Gastrocnemius medialis (tissue), 4 donors: ENCODE data around the gene TCEA2. TPM values are rescaled to one million over a fixed set of nuclear protein-coding genes. Genes with fewer than 3 reads are reported as not detected.
A peak's percentile ranks its signal among the peaks of the same experiment; 100 is the strongest.

ENCODE experiments used
- ATAC-seq, 2 donors: fragments of 150-250 bp; one replicate each; pipeline ENCODE4 v1.9.1; 2016
- DNase-seq, 2 donors: peaks; one replicate each; pipeline ENCODE4 v3.0.0-alpha.2; 2019
- H3K27ac ChIP-seq, 4 donors: fragments of 200-600 bp; sonication (generic); 1 replicate in 1 of 4; 2 replicates in 3 of 4; pipeline ENCODE4 v1.5.1; 2016 to 2018; ENCODE audit warnings: mild to moderate bottlenecking in 2 of 4, moderate library complexity in 1 of 4
- H3K27me3 ChIP-seq, 3 donors: fragments of 200-600 bp; sonication (generic) in 2 of 3; 1 replicate in 1 of 3; 2 replicates in 2 of 3; pipeline versions ENCODE4 v1.5.1 to v1.6.0; 2016 to 2019; ENCODE audit warnings: mild to moderate bottlenecking in 1 of 3, moderate library complexity in 1 of 3
- H3K36me3 ChIP-seq, 2 donors: fragments of 200-600 bp; sonication (generic) in 1 of 2; one replicate each; pipeline ENCODE4 v1.5.1; 2017 to 2018
- H3K4me1 ChIP-seq, 2 donors: fragments of 200-600 bp; sonication (generic) in 1 of 2; one replicate each; pipeline ENCODE4 v1.5.1; 2016 to 2017; ENCODE audit warnings: mild to moderate bottlenecking in 2 of 2
- H3K4me3 ChIP-seq, 4 donors: fragments of 200-600 bp; sonication (generic) in 3 of 4; 1 replicate in 1 of 4; 2 replicates in 3 of 4; pipeline ENCODE4 v1.5.1; 2016 to 2019; ENCODE audit warnings: mild to moderate bottlenecking in 2 of 4
- H3K9me3 ChIP-seq, 3 donors: fragments of 200-600 bp; sonication (generic) in 2 of 3; 1 replicate in 1 of 3; 2 replicates in 2 of 3; pipeline ENCODE4 v1.5.1; 2016 to 2019
- CTCF ChIP-seq, 5 experiments: fragments of 450-650 bp in 3 of 5; fragments of 200-600 bp in 2 of 5; sonication (generic) in 2 of 5; IDR thresholded peaks in 4 of 5; conservative IDR thresholded peaks in 1 of 5; 1 replicate in 4 of 5; 2 replicates in 1 of 5; pipeline ENCODE4 v1.5.1; 2016 to 2019; ENCODE audit warnings: antibody characterized with exemption in 5 of 5, mild to moderate bottlenecking in 3 of 5, moderate library complexity in 3 of 5
- POLR2A ChIP-seq, 2 donors: fragments of 450-650 bp; IDR thresholded peaks; one replicate each; pipeline ENCODE4 v1.6.1; 2017; ENCODE audit warnings: antibody characterized with exemption in 2 of 2, mild to moderate bottlenecking in 2 of 2, moderate library complexity in 2 of 2
- in situ Hi-C, 4 donors: fragments of 200-750 bp; cut with MboI; loops; one replicate each; pipeline versions ENCODE4 v1.15.0 to v1.8.0; 2017; ENCODE audit warnings: low sequenced_read_pairs in 4 of 4
- intact Hi-C: fragments of 100-400 bp; cut with DNase I; formaldehyde crosslinking; loops from one replicate; pipeline ENCODE4 v1.15.1; 2023; ENCODE audit warnings: low total_unique reads
- total RNA-seq, 4 donors: library from RNA; depleted of rRNA; stranded (reverse); fragments of >200 nt; gene quantifications; one replicate each; pipeline versions ENCODE4 v1.1.0 to v1.2.3, GENCODE V29; 2016

The TCEA2 gene
- total RNA-seq, 4 donors from 2014 or later: 8.4 to 21.0 (median 8.8) TPM

GRCh38 chr20:64049060-64049877, 13.7 kb upstream of the TCEA2 start, which contains the start of gene SOX18:
SOX18 (minus strand) TSS chr20:64049639; CDS start chr20:64049516, 123 bp downstream.
- peak within 1 kb of the TSS; percentile 25 to 54 (median 38) for H3K4me3 ChIP-seq
- no peaks in the 10 kb centered on the region for H3K36me3 ChIP-seq
- DNase-seq (no peak), ATAC-seq (no peak)
- intact Hi-C loops (no loop called here), in situ Hi-C loops (no loop called here)
- no peaks in the 10 kb centered on the region for H3K9me3 ChIP-seq
- TF ChIP-seq POLR2A (IDR thresholded peaks at IDR 0.05) (peak in 1 of 2 donors; percentile 12), CTCF (IDR thresholded peaks at IDR 0.05 in 4 of 5, conservative IDR thresholded peaks at IDR 0.05 in 1 of 5) (no peak)
- H3K27ac ChIP-seq: peak within 1 kb of the TSS; percentile 71 to 83 (median 76)
- no peaks in the 10 kb centered on the region for H3K4me1 ChIP-seq
- H3K27me3 ChIP-seq: peaks cover 33 to 44% (median 43%) of the 10 kb centered on the region in 3 donors

GRCh38 chr20:64049878-64050260, 13.1 kb upstream of the TCEA2 start:
- Histone ChIP-seq H3K4me1 (no peaks in the 10 kb centered on the region), H3K27ac (peak overlapping the region; percentile 71 to 83 (median 76)), H3K27me3 (peaks cover 29 to 40% (median 39%) of the 10 kb centered on the region in 3 donors), H3K36me3 (no peaks in the 10 kb centered on the region), H3K9me3 (no peaks in the 10 kb centered on the region), H3K4me3 (peak overlapping the region; percentile 25 to 54 (median 38))
- no peak for TF ChIP-seq POLR2A (IDR thresholded peaks at IDR 0.05)
- no peak for TF ChIP-seq CTCF (IDR thresholded peaks at IDR 0.05 in 4 of 5, conservative IDR thresholded peaks at IDR 0.05 in 1 of 5)
- ATAC-seq (no peak), DNase-seq (no peak)
- intact Hi-C loops (no loop called here), in situ Hi-C loops (no loop called here)

GRCh38 chr20:64050261-64051032, 12.6 kb upstream of the TCEA2 start:
- ATAC-seq: no peak
- in situ Hi-C loops: no loop called here
- TF ChIP-seq CTCF (IDR thresholded peaks at IDR 0.05 in 4 of 5, conservative IDR thresholded peaks at IDR 0.05 in 1 of 5) (no peak), POLR2A (IDR thresholded peaks at IDR 0.05) (no peak)

GRCh38 chr20:64051033-64051452, 12.0 kb upstream of the TCEA2 start:
- H3K27me3 ChIP-seq: peaks cover 23 to 36% (median 29%) of the 10 kb centered on the region in 3 donors
- H3K9me3 ChIP-seq: no peaks in the 10 kb centered on the region
- ATAC-seq (no peak), DNase-seq (no peak)
- peak overlapping the region in 2 of 4 donors; percentile 41 to 54 for H3K4me3 ChIP-seq
- peak overlapping the region; percentile 71 to 83 (median 76) for H3K27ac ChIP-seq
- no peaks in the 10 kb centered on the region for H3K4me1 ChIP-seq
- in situ Hi-C loops: no loop called here
- intact Hi-C loops: no loop called here
- H3K36me3 ChIP-seq: no peaks in the 10 kb centered on the region
- no peak for TF ChIP-seq POLR2A (IDR thresholded peaks at IDR 0.05)

More at GRCh38 chr20:64050261-64051032, 12.6 kb upstream of the TCEA2 start:
- intact Hi-C loops: no loop called here
- H3K27ac ChIP-seq: peak overlapping the region; percentile 71 to 83 (median 76)
- H3K36me3 ChIP-seq: no peaks in the 10 kb centered on the region
- no peaks in the 10 kb centered on the region for H3K4me1 ChIP-seq
- DNase-seq: no peak
- H3K27me3 ChIP-seq: peaks cover 27 to 40% (median 33%) of the 10 kb centered on the region in 3 donors
- H3K4me3 ChIP-seq: peak overlapping the region; percentile 25 to 54 (median 38)
- no peaks in the 10 kb centered on the region for H3K9me3 ChIP-seq
